Spleen (tissue), 11 donors: ENCODE measurements around the gene OR4K1. TPM values are rescaled to one million over a fixed set of nuclear protein-coding genes. Genes with fewer than 3 reads are reported as not detected.

Experiments
- DNase-seq: peaks from one replicate; pipeline ENCODE4 v3.0.0-alpha.2; 2020
- H3K27ac ChIP-seq, 8 donors: fragments of 200-600 bp; sonication (generic) in 7 of 8; 1 replicate in 4 of 8; 2 replicates in 4 of 8; pipeline versions ENCODE4 v1.5.0 to v1.8.0; 2016 to 2021; ENCODE audit warnings: inconsistent platforms in 4 of 8, mild to moderate bottlenecking in 4 of 8, moderate library complexity in 1 of 8
- H3K27me3 ChIP-seq, 7 donors: fragments of 200-600 bp; sonication (generic) in 6 of 7; replicated peaks in 1 of 7; 1 replicate in 4 of 7; 2 replicates in 3 of 7; pipeline versions ENCODE4 v1.5.0 to v1.8.0; 2016 to 2021; ENCODE audit warnings: inconsistent platforms in 3 of 7, mild to moderate bottlenecking in 1 of 7
- H3K36me3 ChIP-seq, 6 donors: fragments of 200-600 bp; sonication (generic) in 5 of 6; 1 replicate in 4 of 6; 2 replicates in 2 of 6; pipeline versions ENCODE4 v1.5.0 to v1.8.0; 2016 to 2021; ENCODE audit warnings: inconsistent platforms in 2 of 6
- H3K4me1 ChIP-seq, 6 donors: fragments of 200-600 bp; sonication (generic) in 5 of 6; 1 replicate in 3 of 6; 2 replicates in 3 of 6; pipeline versions ENCODE4 v1.5.0 to v1.8.0; 2016 to 2021; ENCODE audit warnings: inconsistent platforms in 3 of 6
- H3K4me3 ChIP-seq, 8 donors: fragments of 200-600 bp; sonication (generic) in 7 of 8; 1 replicate in 4 of 8; 2 replicates in 4 of 8; pipeline versions ENCODE4 v1.5.0 to v1.8.0; 2016 to 2021; ENCODE audit warnings: inconsistent platforms in 4 of 8, mild to moderate bottlenecking in 4 of 8, moderate library complexity in 2 of 8
- H3K9me3 ChIP-seq, 8 donors: fragments of 200-600 bp; sonication (generic) in 7 of 8; 1 replicate in 4 of 8; 2 replicates in 4 of 8; pipeline versions ENCODE4 v1.5.0 to v1.8.0; 2016 to 2021; ENCODE audit warnings: inconsistent platforms in 4 of 8
- CTCF ChIP-seq, 11 experiments: fragments of 200-600 bp in 7 of 11; fragments of 450-650 bp in 4 of 11; sonication (generic) in 4 of 11; IDR thresholded peaks in 8 of 11; conservative IDR thresholded peaks in 3 of 11; 1 replicate in 7 of 11; 2 replicates in 4 of 11; pipeline versions ENCODE4 v1.4.0 to v1.8.0; 2016 to 2021; ENCODE audit warnings: antibody characterized with exemption in 11 of 11, inconsistent platforms in 4 of 11, mild to moderate bottlenecking in 1 of 11
- POLR2A ChIP-seq, 3 donors: fragments of 450-650 bp; IDR thresholded peaks; one replicate each; pipeline ENCODE4 v1.5.1; 2017; ENCODE audit warnings: antibody characterized with exemption in 3 of 3, mild to moderate bottlenecking in 1 of 3
- POLR2AphosphoS5 ChIP-seq, 3 donors: sonication (generic); formaldehyde crosslinking; IDR thresholded peaks; one replicate each; pipeline ENCODE4 v1.5.1; 2017; ENCODE audit warnings: antibody characterized with exemption in 3 of 3
- WGBS, 5 donors: extraction: QIAGEN DNeasy Blood & Tissue Kit in 3 of 5; methylation state at CpG; one replicate each; pipeline versions ENCODE4 v1.1.5 to v1.1.7; 2013 to 2018; 5-methylcytosine and 5-hydroxymethylcytosine counted together
- intact Hi-C: fragments of 100-400 bp; cut with DNase I; formaldehyde crosslinking; loops from one replicate; pipeline ENCODE4 v1.15.0; 2023; ENCODE audit warnings: low total_unique reads
- polyA plus RNA-seq, 3 donors: library from polyadenylated mRNA; stranded (reverse); fragments of 200-250 nt; gene quantifications; one replicate each; pipeline ENCODE4 v1.2.1, GENCODE V29; 2013
- total RNA-seq, 7 donors: library from RNA; depleted of rRNA in 3 of 7; stranded (reverse); fragments of >200 nt in 3 of 7; fragmentation: NEBNext Ultra II Directional in 4 of 7; extraction: Animal tissue kit (Norgen Biotek cat#: 25700) in 4 of 7; gene quantifications; one replicate each; pipeline versions ENCODE4 v1.1.0 to v1.2.1, GENCODE V29; 2016 to 2021
- donor health status: healthy with polysubstance abuse.
- donor health status: DM: no; HTN: no; CAD: no; lungs with moderate emphysema.
- donor health status: DM: no; HTN: no; CAD: no.
- donor health status: Bipolar disorder and iron deficiency.
- donor health status: healthy.
- donor health status: DM: no; HTN: no; CAD: no.
- donor health status: DM: yes; HTN: yes; CAD: no.

The OR4K1 gene
- total and polyA plus RNA-seq, 10 donors: not detected

- intact Hi-C loops: no loop called here
- Histone ChIP-seq H3K27ac (no peak overlapping the region), H3K36me3 (no peaks in the 10 kb centered on the region), H3K4me3 (no peak overlapping the region), H3K27me3 (no peaks in the 10 kb centered on the region), H3K9me3 (peaks cover 0 to 6% (median 0%) of the 10 kb centered on the region in 8 donors), H3K4me1 (no peaks in the 10 kb centered on the region)
- 49 to 59% (median 54%) methylated on average over 4 of the region's 4 CpGs for WGBS, 5 donors
- no peak for TF ChIP-seq CTCF (IDR thresholded peaks at IDR 0.05 in 8 of 11, conservative IDR thresholded peaks at IDR 0.05 in 3 of 11)
- TF ChIP-seq POLR2AphosphoS5 (IDR thresholded peaks at IDR 0.05): no peak
- no peak for TF ChIP-seq POLR2A (IDR thresholded peaks at IDR 0.05)
- no peak for DNase-seq
Measured at GRCh38 chr14:19918553-19919264, 12.0 kb upstream of the OR4K1 start.

DNA sequence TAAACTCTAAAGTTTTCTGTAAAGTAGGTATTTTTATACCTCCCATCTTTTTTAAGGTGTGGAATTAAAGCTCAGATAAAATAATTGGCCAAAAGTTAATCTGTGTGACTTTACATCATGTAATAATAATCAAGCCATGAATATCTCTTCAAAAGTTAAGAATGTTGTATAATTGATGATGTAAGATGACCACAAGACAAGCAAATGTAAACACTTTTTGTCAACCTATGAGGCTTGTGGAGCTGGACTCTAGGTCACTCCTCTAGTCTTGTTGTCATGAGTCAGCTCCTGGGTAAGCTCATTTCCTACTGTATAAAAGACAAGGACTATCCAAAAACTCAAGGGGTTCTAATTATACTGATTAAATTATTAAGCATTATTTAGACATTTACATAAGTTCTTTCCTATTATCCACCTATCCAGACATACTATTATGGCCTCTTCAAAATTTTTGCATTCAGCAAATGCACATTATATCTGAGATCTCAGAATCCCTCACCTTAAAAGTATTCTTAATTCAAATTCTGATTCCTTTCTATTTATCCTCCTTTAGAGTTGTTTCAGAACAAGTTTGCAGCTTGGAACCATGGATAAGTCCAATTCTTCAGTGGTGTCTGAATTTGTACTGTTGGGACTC is 10.6 kb upstream of the OR4K1 start, which contains the start of gene OR4K5:
TSS of gene OR4K5 (plus strand) at position 587 of the 637 bp plus-strand sequence. CDS start at position 587, 0 bp downstream.
- no peak for DNase-seq
- Histone ChIP-seq H3K4me1 (no peaks in the 10 kb centered on the region), H3K9me3 (peaks cover 0 to 10% (median 0%) of the 10 kb centered on the region in 8 donors), H3K4me3 (no peak within 1 kb of the TSS), H3K27me3 (no peaks in the 10 kb centered on the region), H3K27ac (no peak within 1 kb of the TSS), H3K36me3 (no peaks in the 10 kb centered on the region)
- intact Hi-C loops: no loop called here
- TF ChIP-seq POLR2A (IDR thresholded peaks at IDR 0.05): no peak
- no peak for TF ChIP-seq CTCF (IDR thresholded peaks at IDR 0.05 in 8 of 11, conservative IDR thresholded peaks at IDR 0.05 in 3 of 11)
- no peak for TF ChIP-seq POLR2AphosphoS5 (IDR thresholded peaks at IDR 0.05)

DNA sequence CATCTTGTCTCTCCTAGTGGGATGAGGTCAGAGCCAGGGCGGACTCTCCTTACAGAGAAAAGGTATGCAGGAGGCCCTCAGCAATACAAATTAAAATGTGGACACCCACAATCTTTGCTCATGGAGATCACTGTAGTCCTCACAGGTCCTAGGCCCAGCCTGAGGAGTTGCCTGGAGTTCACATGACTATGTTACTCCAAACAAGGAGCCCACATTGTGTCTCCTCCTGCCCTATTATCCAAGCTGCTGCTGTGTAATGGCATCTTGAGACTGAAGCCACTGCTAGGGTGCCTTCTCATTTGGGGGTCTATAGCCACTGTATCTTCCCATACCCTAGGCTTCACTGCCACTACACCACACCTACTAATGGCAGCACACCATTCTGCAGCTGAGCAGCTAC is 11.0 kb downstream of the OR4K1 start:
- Histone ChIP-seq H3K4me1 (no peaks in the 10 kb centered on the region), H3K4me3 (no peak overlapping the region), H3K27me3 (no peaks in the 10 kb centered on the region), H3K9me3 (no peaks in the 10 kb centered on the region), H3K27ac (no peak overlapping the region), H3K36me3 (no peaks in the 10 kb centered on the region)
- WGBS, 5 donors: 63 to 100% (median 92%) methylated on average over 1 of the region's 1 CpG
- DNase-seq: no peak
- intact Hi-C loops: no loop called here
- TF ChIP-seq POLR2AphosphoS5 (IDR thresholded peaks at IDR 0.05) (no peak), CTCF (IDR thresholded peaks at IDR 0.05 in 8 of 11, conservative IDR thresholded peaks at IDR 0.05 in 3 of 11) (no peak), POLR2A (IDR thresholded peaks at IDR 0.05) (no peak)

GRCh38 chr14:19947413-19948090 is 16.8 kb downstream of the OR4K1 start:
- TF ChIP-seq POLR2A (IDR thresholded peaks at IDR 0.05): no peak
- no peak for TF ChIP-seq CTCF (IDR thresholded peaks at IDR 0.05 in 8 of 11, conservative IDR thresholded peaks at IDR 0.05 in 3 of 11)
- no peak for TF ChIP-seq POLR2AphosphoS5 (IDR thresholded peaks at IDR 0.05)
- Histone ChIP-seq H3K36me3 (no peaks in the 10 kb centered on the region), H3K27ac (no peak overlapping the region), H3K4me3 (no peak overlapping the region), H3K4me1 (no peaks in the 10 kb centered on the region), H3K27me3 (no peaks in the 10 kb centered on the region), H3K9me3 (no peaks in the 10 kb centered on the region)
- intact Hi-C loops: no loop called here
- DNase-seq: no peak
- 77 to 85% (median 83%) methylated on average over 3 of the region's 3 CpGs for WGBS, 5 donors
